Measurements from ENCODE around the gene FGF19. TPM values are rescaled to one million over a fixed set of nuclear protein-coding genes. Genes with fewer than 3 reads are reported as not detected.

Gene FGF19
- total RNA-seq, 1 experiment from 2014 or later: 17.6 TPM

DNA sequence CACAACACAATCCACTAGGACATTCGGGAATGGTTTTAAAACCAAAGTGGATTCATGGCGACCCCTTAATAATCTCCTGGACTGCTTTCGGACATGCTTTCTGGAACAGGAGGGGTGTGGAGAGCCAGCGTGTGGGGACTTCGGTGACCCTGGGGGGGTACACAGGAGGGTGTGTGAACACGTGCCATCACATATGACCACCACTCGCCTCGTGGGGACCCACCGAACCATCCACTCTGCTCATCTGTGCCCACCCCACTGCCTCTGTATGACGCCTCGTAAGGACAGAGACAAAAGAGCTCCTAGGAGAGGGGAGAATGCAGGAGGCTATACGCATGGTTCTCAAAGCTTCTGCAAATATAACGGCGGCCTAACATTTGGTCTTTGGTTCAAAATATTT lies 37.6 kb downstream of the FGF19 start (continued):
- TF ChIP-seq, protein P1, sequence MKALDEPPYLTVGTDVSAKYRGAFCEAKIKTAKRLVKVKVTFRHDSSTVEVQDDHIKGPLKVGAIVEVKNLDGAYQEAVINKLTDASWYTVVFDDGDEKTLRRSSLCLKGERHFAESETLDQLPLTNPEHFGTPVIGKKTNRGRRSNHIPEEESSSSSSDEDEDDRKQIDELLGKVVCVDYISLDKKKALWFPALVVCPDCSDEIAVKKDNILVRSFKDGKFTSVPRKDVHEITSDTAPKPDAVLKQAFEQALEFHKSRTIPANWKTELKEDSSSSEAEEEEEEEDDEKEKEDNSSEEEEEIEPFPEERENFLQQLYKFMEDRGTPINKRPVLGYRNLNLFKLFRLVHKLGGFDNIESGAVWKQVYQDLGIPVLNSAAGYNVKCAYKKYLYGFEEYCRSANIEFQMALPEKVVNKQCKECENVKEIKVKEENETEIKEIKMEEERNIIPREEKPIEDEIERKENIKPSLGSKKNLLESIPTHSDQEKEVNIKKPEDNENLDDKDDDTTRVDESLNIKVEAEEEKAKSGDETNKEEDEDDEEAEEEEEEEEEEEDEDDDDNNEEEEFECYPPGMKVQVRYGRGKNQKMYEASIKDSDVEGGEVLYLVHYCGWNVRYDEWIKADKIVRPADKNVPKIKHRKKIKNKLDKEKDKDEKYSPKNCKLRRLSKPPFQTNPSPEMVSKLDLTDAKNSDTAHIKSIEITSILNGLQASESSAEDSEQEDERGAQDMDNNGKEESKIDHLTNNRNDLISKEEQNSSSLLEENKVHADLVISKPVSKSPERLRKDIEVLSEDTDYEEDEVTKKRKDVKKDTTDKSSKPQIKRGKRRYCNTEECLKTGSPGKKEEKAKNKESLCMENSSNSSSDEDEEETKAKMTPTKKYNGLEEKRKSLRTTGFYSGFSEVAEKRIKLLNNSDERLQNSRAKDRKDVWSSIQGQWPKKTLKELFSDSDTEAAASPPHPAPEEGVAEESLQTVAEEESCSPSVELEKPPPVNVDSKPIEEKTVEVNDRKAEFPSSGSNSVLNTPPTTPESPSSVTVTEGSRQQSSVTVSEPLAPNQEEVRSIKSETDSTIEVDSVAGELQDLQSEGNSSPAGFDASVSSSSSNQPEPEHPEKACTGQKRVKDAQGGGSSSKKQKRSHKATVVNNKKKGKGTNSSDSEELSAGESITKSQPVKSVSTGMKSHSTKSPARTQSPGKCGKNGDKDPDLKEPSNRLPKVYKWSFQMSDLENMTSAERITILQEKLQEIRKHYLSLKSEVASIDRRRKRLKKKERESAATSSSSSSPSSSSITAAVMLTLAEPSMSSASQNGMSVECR (CRISPR knock-in tag; IDR thresholded peaks at IDR 0.05; ENCODE audit: borderline replicate concordance): no peak
- no peak for TF ChIP-seq TEAD4 (CRISPR knock-in tag; IDR thresholded peaks at IDR 0.05)
- TF ChIP-seq ZNF219 (CRISPR knock-in tag; IDR thresholded peaks at IDR 0.05; ENCODE audit: borderline replicate concordance): no peak
- no peak for TF ChIP-seq CREB1 (CRISPR knock-in tag; IDR thresholded peaks at IDR 0.05)
- TF ChIP-seq SMAD4 (CRISPR knock-in tag; IDR thresholded peaks at IDR 0.05): no peak
- TF ChIP-seq, protein P2, sequence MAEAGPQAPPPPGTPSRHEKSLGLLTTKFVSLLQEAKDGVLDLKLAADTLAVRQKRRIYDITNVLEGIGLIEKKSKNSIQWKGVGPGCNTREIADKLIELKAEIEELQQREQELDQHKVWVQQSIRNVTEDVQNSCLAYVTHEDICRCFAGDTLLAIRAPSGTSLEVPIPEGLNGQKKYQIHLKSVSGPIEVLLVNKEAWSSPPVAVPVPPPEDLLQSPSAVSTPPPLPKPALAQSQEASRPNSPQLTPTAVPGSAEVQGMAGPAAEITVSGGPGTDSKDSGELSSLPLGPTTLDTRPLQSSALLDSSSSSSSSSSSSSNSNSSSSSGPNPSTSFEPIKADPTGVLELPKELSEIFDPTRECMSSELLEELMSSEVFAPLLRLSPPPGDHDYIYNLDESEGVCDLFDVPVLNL (CRISPR knock-in tag; IDR thresholded peaks at IDR 0.05; ENCODE audit: borderline replicate concordance, low read depth): no peak
- TF ChIP-seq NR3C1 (CRISPR knock-in tag; conservative IDR thresholded peaks at IDR 0.05; ENCODE audit: low read depth): no peak

DNA sequence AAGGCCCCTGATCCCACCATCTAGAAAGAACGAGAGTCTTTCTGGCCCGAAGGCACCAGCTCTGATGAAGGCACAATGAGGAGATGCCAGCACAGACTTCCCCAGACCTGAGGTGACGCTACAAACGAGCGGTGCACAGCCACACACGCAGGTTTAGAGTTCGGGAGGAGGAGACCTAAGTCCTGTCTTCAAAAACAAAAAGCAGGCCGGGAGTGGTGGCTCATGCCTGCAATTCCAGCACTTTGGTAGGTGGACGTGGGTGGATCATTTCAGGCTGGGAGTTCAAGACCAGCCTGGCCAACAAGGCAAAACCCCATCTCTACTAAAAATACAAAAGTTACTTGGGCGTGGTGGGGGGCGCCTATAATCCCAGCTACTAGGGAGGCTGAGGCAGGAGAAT lies 38.2 kb downstream of the FGF19 start:
- no peak overlapping the region for H3K27ac Mint-ChIP-seq
- CTCF ChIA-PET: interaction anchor here (0.8 kb wide), 1 partner anchor 176 kb away, joined by 4 read pairs; no protein-coding TSS in a partner anchor
- H3K4me1 Mint-ChIP-seq: peaks cover 8% of the 10 kb centered on the region
- TF ChIP-seq, protein P3, sequence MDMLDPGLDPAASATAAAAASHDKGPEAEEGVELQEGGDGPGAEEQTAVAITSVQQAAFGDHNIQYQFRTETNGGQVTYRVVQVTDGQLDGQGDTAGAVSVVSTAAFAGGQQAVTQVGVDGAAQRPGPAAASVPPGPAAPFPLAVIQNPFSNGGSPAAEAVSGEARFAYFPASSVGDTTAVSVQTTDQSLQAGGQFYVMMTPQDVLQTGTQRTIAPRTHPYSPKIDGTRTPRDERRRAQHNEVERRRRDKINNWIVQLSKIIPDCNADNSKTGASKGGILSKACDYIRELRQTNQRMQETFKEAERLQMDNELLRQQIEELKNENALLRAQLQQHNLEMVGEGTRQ (CRISPR knock-in tag; IDR thresholded peaks at IDR 0.05): no peak
- no peak for TF ChIP-seq MXD4 (CRISPR knock-in tag; IDR thresholded peaks at IDR 0.05; ENCODE audit: borderline replicate concordance)
- TF ChIP-seq, protein P4, sequence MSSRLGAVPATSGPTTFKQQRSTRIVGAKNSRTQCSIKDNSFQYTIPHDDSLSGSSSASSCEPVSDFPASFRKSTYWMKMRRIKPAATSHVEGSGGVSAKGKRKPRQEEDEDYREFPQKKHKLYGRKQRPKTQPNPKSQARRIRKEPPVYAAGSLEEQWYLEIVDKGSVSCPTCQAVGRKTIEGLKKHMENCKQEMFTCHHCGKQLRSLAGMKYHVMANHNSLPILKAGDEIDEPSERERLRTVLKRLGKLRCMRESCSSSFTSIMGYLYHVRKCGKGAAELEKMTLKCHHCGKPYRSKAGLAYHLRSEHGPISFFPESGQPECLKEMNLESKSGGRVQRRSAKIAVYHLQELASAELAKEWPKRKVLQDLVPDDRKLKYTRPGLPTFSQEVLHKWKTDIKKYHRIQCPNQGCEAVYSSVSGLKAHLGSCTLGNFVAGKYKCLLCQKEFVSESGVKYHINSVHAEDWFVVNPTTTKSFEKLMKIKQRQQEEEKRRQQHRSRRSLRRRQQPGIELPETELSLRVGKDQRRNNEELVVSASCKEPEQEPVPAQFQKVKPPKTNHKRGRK (CRISPR knock-in tag; IDR thresholded peaks at IDR 0.05; ENCODE audit: borderline replicate concordance): no peak
- no peak for TF ChIP-seq ZNF396 (CRISPR knock-in tag; IDR thresholded peaks at IDR 0.05; ENCODE audit: borderline replicate concordance)
- TF ChIP-seq, protein P5, sequence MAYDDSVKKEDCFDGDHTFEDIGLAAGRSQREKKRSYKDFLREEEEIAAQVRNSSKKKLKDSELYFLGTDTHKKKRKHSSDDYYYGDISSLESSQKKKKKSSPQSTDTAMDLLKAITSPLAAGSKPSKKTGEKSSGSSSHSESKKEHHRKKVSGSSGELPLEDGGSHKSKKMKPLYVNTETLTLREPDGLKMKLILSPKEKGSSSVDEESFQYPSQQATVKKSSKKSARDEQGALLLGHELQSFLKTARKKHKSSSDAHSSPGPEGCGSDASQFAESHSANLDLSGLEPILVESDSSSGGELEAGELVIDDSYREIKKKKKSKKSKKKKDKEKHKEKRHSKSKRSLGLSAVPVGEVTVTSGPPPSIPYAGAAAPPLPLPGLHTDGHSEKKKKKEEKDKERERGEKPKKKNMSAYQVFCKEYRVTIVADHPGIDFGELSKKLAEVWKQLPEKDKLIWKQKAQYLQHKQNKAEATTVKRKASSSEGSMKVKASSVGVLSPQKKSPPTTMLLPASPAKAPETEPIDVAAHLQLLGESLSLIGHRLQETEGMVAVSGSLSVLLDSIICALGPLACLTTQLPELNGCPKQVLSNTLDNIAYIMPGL (CRISPR knock-in tag; IDR thresholded peaks at IDR 0.05): no peak
- no peak for TF ChIP-seq ZNF219 (CRISPR knock-in tag; IDR thresholded peaks at IDR 0.05; ENCODE audit: borderline replicate concordance)
- no peak for TF ChIP-seq NFE2L1 (CRISPR knock-in tag; IDR thresholded peaks at IDR 0.05)
- TF ChIP-seq, protein P6, sequence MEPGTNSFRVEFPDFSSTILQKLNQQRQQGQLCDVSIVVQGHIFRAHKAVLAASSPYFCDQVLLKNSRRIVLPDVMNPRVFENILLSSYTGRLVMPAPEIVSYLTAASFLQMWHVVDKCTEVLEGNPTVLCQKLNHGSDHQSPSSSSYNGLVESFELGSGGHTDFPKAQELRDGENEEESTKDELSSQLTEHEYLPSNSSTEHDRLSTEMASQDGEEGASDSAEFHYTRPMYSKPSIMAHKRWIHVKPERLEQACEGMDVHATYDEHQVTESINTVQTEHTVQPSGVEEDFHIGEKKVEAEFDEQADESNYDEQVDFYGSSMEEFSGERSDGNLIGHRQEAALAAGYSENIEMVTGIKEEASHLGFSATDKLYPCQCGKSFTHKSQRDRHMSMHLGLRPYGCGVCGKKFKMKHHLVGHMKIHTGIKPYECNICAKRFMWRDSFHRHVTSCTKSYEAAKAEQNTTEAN (CRISPR knock-in tag; IDR thresholded peaks at IDR 0.05): no peak
- TF ChIP-seq ZNF671 (CRISPR knock-in tag; IDR thresholded peaks at IDR 0.05): no peak
- TF ChIP-seq, protein P7, sequence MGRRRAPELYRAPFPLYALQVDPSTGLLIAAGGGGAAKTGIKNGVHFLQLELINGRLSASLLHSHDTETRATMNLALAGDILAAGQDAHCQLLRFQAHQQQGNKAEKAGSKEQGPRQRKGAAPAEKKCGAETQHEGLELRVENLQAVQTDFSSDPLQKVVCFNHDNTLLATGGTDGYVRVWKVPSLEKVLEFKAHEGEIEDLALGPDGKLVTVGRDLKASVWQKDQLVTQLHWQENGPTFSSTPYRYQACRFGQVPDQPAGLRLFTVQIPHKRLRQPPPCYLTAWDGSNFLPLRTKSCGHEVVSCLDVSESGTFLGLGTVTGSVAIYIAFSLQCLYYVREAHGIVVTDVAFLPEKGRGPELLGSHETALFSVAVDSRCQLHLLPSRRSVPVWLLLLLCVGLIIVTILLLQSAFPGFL (CRISPR knock-in tag; IDR thresholded peaks at IDR 0.05; ENCODE audit: borderline replicate concordance): no peak
- no peak for TF ChIP-seq SMAD4 (CRISPR knock-in tag; IDR thresholded peaks at IDR 0.05)
- TF ChIP-seq CBFB (CRISPR knock-in tag; IDR thresholded peaks at IDR 0.05; ENCODE audit: low read depth): no peak
- no peak for TF ChIP-seq ESRRA (CRISPR knock-in tag; IDR thresholded peaks at IDR 0.05; ENCODE audit: borderline replicate concordance)
- TF ChIP-seq, protein P8, sequence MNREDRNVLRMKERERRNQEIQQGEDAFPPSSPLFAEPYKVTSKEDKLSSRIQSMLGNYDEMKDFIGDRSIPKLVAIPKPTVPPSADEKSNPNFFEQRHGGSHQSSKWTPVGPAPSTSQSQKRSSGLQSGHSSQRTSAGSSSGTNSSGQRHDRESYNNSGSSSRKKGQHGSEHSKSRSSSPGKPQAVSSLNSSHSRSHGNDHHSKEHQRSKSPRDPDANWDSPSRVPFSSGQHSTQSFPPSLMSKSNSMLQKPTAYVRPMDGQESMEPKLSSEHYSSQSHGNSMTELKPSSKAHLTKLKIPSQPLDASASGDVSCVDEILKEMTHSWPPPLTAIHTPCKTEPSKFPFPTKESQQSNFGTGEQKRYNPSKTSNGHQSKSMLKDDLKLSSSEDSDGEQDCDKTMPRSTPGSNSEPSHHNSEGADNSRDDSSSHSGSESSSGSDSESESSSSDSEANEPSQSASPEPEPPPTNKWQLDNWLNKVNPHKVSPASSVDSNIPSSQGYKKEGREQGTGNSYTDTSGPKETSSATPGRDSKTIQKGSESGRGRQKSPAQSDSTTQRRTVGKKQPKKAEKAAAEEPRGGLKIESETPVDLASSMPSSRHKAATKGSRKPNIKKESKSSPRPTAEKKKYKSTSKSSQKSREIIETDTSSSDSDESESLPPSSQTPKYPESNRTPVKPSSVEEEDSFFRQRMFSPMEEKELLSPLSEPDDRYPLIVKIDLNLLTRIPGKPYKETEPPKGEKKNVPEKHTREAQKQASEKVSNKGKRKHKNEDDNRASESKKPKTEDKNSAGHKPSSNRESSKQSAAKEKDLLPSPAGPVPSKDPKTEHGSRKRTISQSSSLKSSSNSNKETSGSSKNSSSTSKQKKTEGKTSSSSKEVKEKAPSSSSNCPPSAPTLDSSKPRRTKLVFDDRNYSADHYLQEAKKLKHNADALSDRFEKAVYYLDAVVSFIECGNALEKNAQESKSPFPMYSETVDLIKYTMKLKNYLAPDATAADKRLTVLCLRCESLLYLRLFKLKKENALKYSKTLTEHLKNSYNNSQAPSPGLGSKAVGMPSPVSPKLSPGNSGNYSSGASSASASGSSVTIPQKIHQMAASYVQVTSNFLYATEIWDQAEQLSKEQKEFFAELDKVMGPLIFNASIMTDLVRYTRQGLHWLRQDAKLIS (CRISPR knock-in tag; IDR thresholded peaks at IDR 0.05; ENCODE audit: borderline replicate concordance): no peak

More for the DNA sequence above, 38.2 kb downstream of the FGF19 start:
- no peaks in the 10 kb centered on the region for H3K9me3 Mint-ChIP-seq
- ATAC-seq: no peak
- no peak overlapping the region for H3K4me3 Mint-ChIP-seq
- POLR2A ChIA-PET: no interaction called here
- no peak for DNase-seq (ENCODE audit: low spot score)
- H3K36me3 Mint-ChIP-seq: peaks cover 21% of the 10 kb centered on the region
- H3K27me3 Mint-ChIP-seq (ENCODE audit: low read depth): no peaks in the 10 kb centered on the region

All from WTC11 (cell line).